GM06990 (cell line): ENCODE results near the gene GAREM1.

Experiments used
- DNase-seq: peaks from one replicate; pipeline ENCODE4 v3.0.0-alpha.2; 2011; ENCODE audit not compliant: insufficient read length; ENCODE audit errors: extremely low read depth
- H3K27me3 ChIP-seq: replicated peaks from 2 replicates; pipeline ENCODE4 v1.6.0; 2011; ENCODE audit warnings: low read length; ENCODE audit not compliant: control insufficient read depth, insufficient read depth
- H3K36me3 ChIP-seq: 2 replicates; pipeline ENCODE4 v1.5.1; 2011; ENCODE audit warnings: low read length; ENCODE audit not compliant: control insufficient read depth, insufficient read depth
- H3K4me3 ChIP-seq: replicated peaks from 2 replicates; pipeline ENCODE4 v1.5.1; 2011; ENCODE audit warnings: low read depth, mild to moderate bottlenecking, control low read depth, low read length
- CTCF ChIP-seq: IDR thresholded peaks from 2 replicates; pipeline ENCODE4 v1.5.1; 2011; ENCODE audit warnings: low read length, control low read depth, mild to moderate bottlenecking, inconsistent platforms; ENCODE audit not compliant: insufficient read depth, poor library complexity, severe bottlenecking

Gene GAREM1

GRCh38 chr18:32301976-32302743, 168.5 kb downstream of the GAREM1 start:
- peak; percentile 20 for DNase-seq
- no peak overlapping the region for H3K4me3 ChIP-seq

GRCh38 chr18:32301361-32301760, 169.3 kb downstream of the GAREM1 start:
- no peak for DNase-seq
- no peak overlapping the region for H3K4me3 ChIP-seq
- no peaks in the 10 kb centered on the region for H3K27me3 ChIP-seq
- H3K36me3 ChIP-seq = no peaks in the 10 kb centered on the region
- no peak for TF ChIP-seq CTCF

More at GRCh38 chr18:32301976-32302743, 168.5 kb downstream of the GAREM1 start:
- TF ChIP-seq CTCF = no peak
- Histone ChIP-seq H3K27me3 (no peaks in the 10 kb centered on the region), H3K36me3 (no peaks in the 10 kb centered on the region)

GRCh38 chr18:32300914-32301313, 169.8 kb downstream of the GAREM1 start:
- no peak overlapping the region for H3K4me3 ChIP-seq
- DNase-seq = no peak
- H3K36me3 ChIP-seq = no peaks in the 10 kb centered on the region
- no peak for TF ChIP-seq CTCF
- H3K27me3 ChIP-seq = no peaks in the 10 kb centered on the region

- no peak for DNase-seq
- TF ChIP-seq CTCF = no peak
These were observed 171.2 kb downstream of the GAREM1 start for GRCh38 chr18:32299484-32299883.

GRCh38 chr18:32298171-32298667, 172.5 kb downstream of the GAREM1 start:
- Histone ChIP-seq H3K4me3 (no peak overlapping the region), H3K27me3 (no peaks in the 10 kb centered on the region), H3K36me3 (no peaks in the 10 kb centered on the region)
- no peak for TF ChIP-seq CTCF
- no peak for DNase-seq

More at GRCh38 chr18:32299484-32299883, 171.2 kb downstream of the GAREM1 start:
- no peak overlapping the region for H3K4me3 ChIP-seq
- H3K27me3 ChIP-seq = no peaks in the 10 kb centered on the region
- H3K36me3 ChIP-seq = no peaks in the 10 kb centered on the region
